Astrocyte (in vitro differentiated cells and primary cell): Measurements from ENCODE around the gene BCAR3. TPM values are rescaled to one million over a fixed set of nuclear protein-coding genes. Genes with fewer than 3 reads are reported as not detected.

ENCODE experiments used
- DNase-seq: peaks from one replicate; pipeline ENCODE4 v3.0.0-alpha.2; 2010; ENCODE audit warnings: low read depth
- FAIRE-seq: peaks from 2 replicates; lab custom pipeline; 2011; peaks lifted over from hg19 to GRCh38; lab: Jason Lieb, UNC
- H2AFZ ChIP-seq: 2 replicates; pipeline ENCODE4 v1.6.0; 2012; ENCODE audit warnings: low read depth, low read length, inconsistent platforms
- H3K27ac ChIP-seq: 2 replicates; pipeline ENCODE4 v1.5.1; 2011; ENCODE audit warnings: low read depth, low read length, inconsistent platforms
- H3K27me3 ChIP-seq: 2 replicates; pipeline ENCODE4 v1.6.0; 2011; ENCODE audit warnings: low read length, inconsistent platforms; ENCODE audit not compliant: insufficient read depth
- H3K36me3 ChIP-seq: 2 replicates; pipeline ENCODE4 v1.5.1; 2011; ENCODE audit warnings: low read length, inconsistent platforms; ENCODE audit not compliant: insufficient read depth
- H3K4me1 ChIP-seq: 2 replicates; pipeline ENCODE4 v1.5.1; 2011; ENCODE audit warnings: low read length, inconsistent platforms; ENCODE audit not compliant: insufficient read depth
- H3K4me2 ChIP-seq: 2 replicates; pipeline ENCODE4 v1.6.0; 2012; ENCODE audit warnings: low read length, inconsistent platforms
- H3K4me3 ChIP-seq: 2 replicates; pipeline ENCODE4 v1.5.1; 2011; ENCODE audit warnings: low read depth, mild to moderate bottlenecking, low read length, inconsistent platforms; ENCODE audit not compliant: insufficient read depth
- H3K79me2 ChIP-seq: 2 replicates; pipeline ENCODE4 v1.6.0; 2012; ENCODE audit warnings: mild to moderate bottlenecking, low read length, inconsistent platforms; ENCODE audit not compliant: insufficient read depth
- H3K9ac ChIP-seq: 2 replicates; pipeline ENCODE4 v1.6.0; 2012; ENCODE audit warnings: mild to moderate bottlenecking, low read length, inconsistent platforms
- H3K9me3 ChIP-seq: 2 replicates; pipeline ENCODE4 v1.5.1; 2012; ENCODE audit warnings: low read depth, mild to moderate bottlenecking, low read length, inconsistent platforms; ENCODE audit not compliant: insufficient read depth
- H4K20me1 ChIP-seq: 2 replicates; pipeline ENCODE4 v1.6.0; 2012; ENCODE audit warnings: low read length, inconsistent platforms; ENCODE audit not compliant: insufficient read depth
- H3K27ac Mint-ChIP-seq: one replicate; pipeline ENCODE4 v1.8.0; 2021; ENCODE audit warnings: mild to moderate bottlenecking, mixed read lengths; ENCODE audit not compliant: unreplicated experiment
- H3K27me3 Mint-ChIP-seq: one replicate; pipeline ENCODE4 v1.8.0; 2021; ENCODE audit warnings: low read depth, mixed read lengths; ENCODE audit not compliant: unreplicated experiment
- H3K36me3 Mint-ChIP-seq: one replicate; pipeline ENCODE4 v1.8.0; 2021; ENCODE audit warnings: low read depth, mixed read lengths; ENCODE audit not compliant: unreplicated experiment
- H3K4me1 Mint-ChIP-seq: one replicate; pipeline ENCODE4 v1.8.0; 2021; ENCODE audit warnings: low read depth, mixed read lengths; ENCODE audit not compliant: unreplicated experiment
- H3K4me3 Mint-ChIP-seq: one replicate; pipeline ENCODE4 v1.8.0; 2021; ENCODE audit warnings: mild to moderate bottlenecking, moderate library complexity, mixed read lengths; ENCODE audit not compliant: unreplicated experiment
- H3K9me3 Mint-ChIP-seq: one replicate; pipeline ENCODE4 v1.8.0; 2021; ENCODE audit warnings: mild to moderate bottlenecking, mixed read lengths; ENCODE audit not compliant: unreplicated experiment
- CTCF ChIP-seq: IDR thresholded peaks from 2 replicates; pipeline ENCODE4 v1.5.1; 2011; ENCODE audit warnings: low read depth, mild to moderate bottlenecking, inconsistent platforms, low read length, moderate library complexity; ENCODE audit not compliant: insufficient read depth
- EZH2 ChIP-seq: IDR thresholded peaks from 2 replicates; pipeline ENCODE4 v1.6.1; 2012; ENCODE audit warnings: mild to moderate bottlenecking, low read length, inconsistent platforms; ENCODE audit not compliant: insufficient read depth
- total RNA-seq: library from RNA; stranded (reverse); gene quantifications from 2 replicates; pipeline ENCODE4 v1.2.1, GENCODE V29; 2021

BCAR3 gene
- total RNA-seq, 1 donor from 2014 or later, result 30.0 TPM

- no peaks in the 10 kb centered on the region for H3K27me3 Mint-ChIP-seq
- no peak overlapping the region for H3K4me2 ChIP-seq
These were observed 13.9 kb upstream of the BCAR3 start for GRCh38 chr1:93695411-93696005.

GRCh38 chr1:93694819-93695218 lies 13.2 kb upstream of the BCAR3 start:
- no peaks in the 10 kb centered on the region for H3K27me3 Mint-ChIP-seq
- Histone ChIP-seq H3K9me3 (no peaks in the 10 kb centered on the region), H3K4me1 (peaks cover 29% of the 10 kb centered on the region), H3K9ac (no peak overlapping the region), H2AFZ (no peak overlapping the region), H3K27me3 (no peaks in the 10 kb centered on the region), H4K20me1 (no peaks in the 10 kb centered on the region), H3K36me3 (no peaks in the 10 kb centered on the region), H3K4me3 (no peak overlapping the region), H3K79me2 (no peaks in the 10 kb centered on the region), H3K27ac (no peak overlapping the region), H3K4me2 (no peak overlapping the region)
- FAIRE-seq (no peak), DNase-seq (no peak)
- H3K4me1 Mint-ChIP-seq, result peaks cover 31% of the 10 kb centered on the region
- no peaks in the 10 kb centered on the region for H3K9me3 Mint-ChIP-seq
- TF ChIP-seq CTCF, result no peak
- no peak overlapping the region for H3K4me3 Mint-ChIP-seq
- no peak overlapping the region for H3K27ac Mint-ChIP-seq
- H3K36me3 Mint-ChIP-seq, result no peaks in the 10 kb centered on the region

More at GRCh38 chr1:93695411-93696005, 13.9 kb upstream of the BCAR3 start:
- H3K9me3 ChIP-seq, result no peaks in the 10 kb centered on the region
- H3K36me3 Mint-ChIP-seq, result no peaks in the 10 kb centered on the region
- H2AFZ ChIP-seq, result peak overlapping the region; percentile 16
- no peaks in the 10 kb centered on the region for H3K27me3 ChIP-seq
- H3K27ac ChIP-seq, result no peak overlapping the region
- no peak overlapping the region for H3K4me3 ChIP-seq
- no peaks in the 10 kb centered on the region for H3K79me2 ChIP-seq
- no peak overlapping the region for H3K4me3 Mint-ChIP-seq
- no peaks in the 10 kb centered on the region for H4K20me1 ChIP-seq
- peaks cover 29% of the 10 kb centered on the region for H3K4me1 ChIP-seq
- H3K36me3 ChIP-seq, result no peaks in the 10 kb centered on the region
- no peak overlapping the region for H3K9ac ChIP-seq
- TF ChIP-seq CTCF (no peak), EZH2 (no peak)
- DNase-seq (no peak), FAIRE-seq (no peak)
- H3K4me1 Mint-ChIP-seq, result peaks cover 34% of the 10 kb centered on the region
- no peaks in the 10 kb centered on the region for H3K9me3 Mint-ChIP-seq
- no peak overlapping the region for H3K27ac Mint-ChIP-seq

- Histone ChIP-seq H3K36me3 (no peaks in the 10 kb centered on the region), H3K4me3 (no peak overlapping the region), H3K9ac (peak overlapping the region; percentile 8), H4K20me1 (no peaks in the 10 kb centered on the region), H3K27me3 (no peaks in the 10 kb centered on the region), H3K27ac (peak overlapping the region; percentile 76), H3K79me2 (no peaks in the 10 kb centered on the region), H2AFZ (no peak overlapping the region), H3K4me1 (peaks cover 29% of the 10 kb centered on the region), H3K4me2 (peak overlapping the region; percentile 53), H3K9me3 (no peaks in the 10 kb centered on the region)
- DNase-seq (no peak), FAIRE-seq (no peak)
- no peak for TF ChIP-seq EZH2
- TF ChIP-seq CTCF, result no peak
- Mint-ChIP-seq H3K4me1 (peaks cover 34% of the 10 kb centered on the region), H3K9me3 (no peaks in the 10 kb centered on the region), H3K4me3 (no peak overlapping the region), H3K27me3 (no peaks in the 10 kb centered on the region), H3K36me3 (no peaks in the 10 kb centered on the region), H3K27ac (peak overlapping the region; percentile 67)
These were observed 12.4 kb upstream of the BCAR3 start for GRCh38 chr1:93694039-93694438.
